H1 (cell line): Measurements from ENCODE around the gene PTCRA. TPM values are rescaled to one million over a fixed set of nuclear protein-coding genes. Genes with fewer than 3 reads are reported as not detected.

Experiments
- BRCA1 ChIP-seq: IDR thresholded peaks from 2 replicates; pipeline ENCODE4 v1.6.1; 2012; ENCODE audit warnings: low read depth, low read length, improper control_type of control experiment
- CHD2 ChIP-seq: IDR thresholded peaks from 2 replicates; pipeline ENCODE4 v1.6.1; 2012; ENCODE audit warnings: low read length, improper control_type of control experiment
- JUN ChIP-seq: IDR thresholded peaks from 2 replicates; pipeline ENCODE4 v1.6.1; 2011; ENCODE audit warnings: low read depth, mild to moderate bottlenecking, improper control_type of control experiment, low read length
- NRF1 ChIP-seq: IDR thresholded peaks from 2 replicates; pipeline ENCODE4 v1.6.1; 2011; ENCODE audit warnings: mild to moderate bottlenecking, low read depth, low read length, improper control_type of control experiment
- POU5F1 ChIP-seq: IDR thresholded peaks from 2 replicates; pipeline ENCODE4 v1.6.1; 2011; ENCODE audit warnings: low read depth, mild to moderate bottlenecking, low read length, moderate library complexity
- SUZ12 ChIP-seq: fragments of 200-600 bp; sonication (generic); IDR thresholded peaks from 2 replicates; pipeline ENCODE4 v1.6.1; 2012; ENCODE audit warnings: mild to moderate bottlenecking, inconsistent platforms, low read length, moderate library complexity, mixed read lengths
- polyA plus RNA-seq, 7 experiments: library from polyadenylated mRNA; depleted of rRNA in 3 of 7; stranded (reverse) in 5 of 7; unstranded in 2 of 7; fragments of >200 nt in 5 of 7; fragments of 200-250 nt in 2 of 7; gene quantifications; 1 replicate in 5 of 7; 2 replicates in 1 of 7; 4 replicates in 1 of 7; pipeline versions ENCODE4 v1.2.1 to v1.2.3, GENCODE V29; 2011 to 2013; ENCODE audit warnings: missing spikeins in 2 of 7, mixed read lengths in 2 of 7
- total RNA-seq: library from RNA; stranded (reverse); fragmentation: NEBNext Ultra II Directional; extraction: Animal tissue kit (Norgen Biotek cat#: 25700); gene quantifications from 2 replicates; pipeline ENCODE4 v1.2.1, GENCODE V29; 2021

Gene PTCRA
- total and polyA plus RNA-seq, 2 of the 8 experiments (the other 6 are each of a cell fraction or from before 2014, with no cell fraction given), result not detected

DNA sequence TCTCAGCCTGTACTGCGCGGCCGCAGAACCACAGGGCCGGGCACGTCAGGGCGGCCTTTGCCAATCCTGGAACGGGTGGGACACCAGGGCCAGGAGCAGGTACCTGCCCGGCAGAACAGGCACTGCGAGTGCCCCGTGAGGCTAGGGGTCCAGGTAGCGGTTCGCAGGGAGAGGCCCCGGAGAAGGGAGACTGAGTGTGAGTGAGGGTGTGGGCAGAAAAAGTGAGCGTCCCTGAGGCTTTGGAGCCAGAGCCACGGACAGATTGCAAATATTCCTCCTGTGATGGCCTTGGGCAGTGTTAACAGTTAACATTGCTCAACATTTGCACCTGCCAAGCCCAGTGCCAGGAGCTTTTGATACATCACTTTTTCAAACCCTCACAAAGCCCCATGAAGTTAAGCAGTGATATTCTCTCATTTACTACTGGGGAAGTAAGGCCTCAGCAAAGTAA is 45.2 kb downstream of the PTCRA start (continued):
- no peak for TF ChIP-seq JUN
- TF ChIP-seq BRCA1, result no peak
- no peak for TF ChIP-seq NRF1
- no peak for TF ChIP-seq POU5F1
- TF ChIP-seq SUZ12, result no peak
- no peak for TF ChIP-seq CHD2
